PFSK-1 (cell line): ENCODE data around the gene TOP1.

Source experiments
- POLR2AphosphoS5 ChIP-seq: IDR thresholded peaks from 2 replicates; pipeline ENCODE4 v1.6.1; 2012; ENCODE audit warnings: low read depth, mild to moderate bottlenecking, control low read depth, low read length, moderate library complexity
- REST ChIP-seq, 2 experiments: IDR thresholded peaks; 2 replicates each; pipeline versions ENCODE4 v1.6.1 to v1.8.0; 2011 to 2012; ENCODE audit warnings: low read depth in 2 of 2, low read length in 2 of 2, control low read depth in 1 of 2, inconsistent platforms in 1 of 2, mild to moderate bottlenecking in 1 of 2, moderate library complexity in 1 of 2; ENCODE audit not compliant: insufficient read depth in 1 of 2
- TAF1 ChIP-seq: IDR thresholded peaks from 2 replicates; pipeline ENCODE4 v1.6.1; 2012; ENCODE audit warnings: low read length, control low read depth, borderline replicate concordance; ENCODE audit not compliant: insufficient read depth

- no peak for TF ChIP-seq POLR2AphosphoS5
- TF ChIP-seq TAF1 = no peak
- TF ChIP-seq REST (IDR thresholded peaks at IDR 0.05; ENCODE audit: insufficient read depth in 1 of 2, low read depth in 2 of 2, low read length in 2 of 2) = no peak
Measured at GRCh38 chr20:41135888-41136679, 107.5 kb downstream of the TOP1 start.
